GM15510 (cell line): ENCODE measurements around the gene GRIK4.

Experiments used
- POLR2A ChIP-seq: IDR thresholded peaks from 3 replicates; pipeline ENCODE4 v1.6.1; 2011; ENCODE audit warnings: borderline replicate concordance; ENCODE audit not compliant: insufficient read length; ENCODE audit errors: extremely low read depth

The GRIK4 gene

GRCh38 chr11:120978701-120979100 lies 467.2 kb downstream of the GRIK4 start:
- TF ChIP-seq POLR2A, result no peak

GRCh38 chr11:120985718-120986569 lies 474.4 kb downstream of the GRIK4 start:
- TF ChIP-seq POLR2A, result no peak

GRCh38 chr11:120988603-120989002 lies 477.1 kb downstream of the GRIK4 start:
- no peak for TF ChIP-seq POLR2A

- TF ChIP-seq POLR2A, result no peak
Observed at GRCh38 chr11:120991830-120992686, 480.5 kb downstream of the GRIK4 start.

GRCh38 chr11:120994091-120994859 lies 482.7 kb downstream of the GRIK4 start:
- TF ChIP-seq POLR2A, result no peak

GRCh38 chr11:120995184-120995583 lies 483.6 kb downstream of the GRIK4 start:
- TF ChIP-seq POLR2A, result no peak

GRCh38 chr11:120996973-120997372 lies 485.4 kb downstream of the GRIK4 start:
- no peak for TF ChIP-seq POLR2A

GRCh38 chr11:120998581-120998980 lies 487.0 kb downstream of the GRIK4 start:
- TF ChIP-seq POLR2A, result no peak

GRCh38 chr11:121004206-121004840 lies 492.8 kb downstream of the GRIK4 start:
- no peak for TF ChIP-seq POLR2A

- TF ChIP-seq POLR2A, result no peak
Observed at GRCh38 chr11:121006922-121007321, 495.4 kb downstream of the GRIK4 start.

- TF ChIP-seq POLR2A, result no peak
Observed at GRCh38 chr11:121008551-121008950, 497.0 kb downstream of the GRIK4 start.

GRCh38 chr11:121012091-121012490 lies 500.5 kb downstream of the GRIK4 start:
- TF ChIP-seq POLR2A, result no peak

- no peak for TF ChIP-seq POLR2A
Observed at GRCh38 chr11:121018746-121019145, 507.2 kb downstream of the GRIK4 start.
